ENCODE results near the gene GTF2I.
"Not testable (repeated sequence)": the region's sequence is repeated elsewhere in the genome, so short reads cannot be mapped to it uniquely, and the experiment has no call there.

Gene GTF2I

GRCh38 chr7:74798644-74799043, 141.1 kb downstream of the GTF2I start:
- H3K36me3 Mint-ChIP-seq, H3K4me3 Mint-ChIP-seq, H3K27me3 Mint-ChIP-seq, DNase-seq, H3K27ac Mint-ChIP-seq, H3K4me1 Mint-ChIP-seq, H3K9me3 Mint-ChIP-seq: not testable (repeated sequence)
- peak; percentile 38 to 49 for ATAC-seq (replicated peaks)
